IMR-90 (cell line): ENCODE results near the gene PRPS2.

Experiments
- CHD1 ChIP-seq: IDR thresholded peaks from 2 replicates; pipeline ENCODE4 v1.6.1; 2012; ENCODE audit warnings: low read depth, low read length, improper control_type of control experiment
- MAZ ChIP-seq: IDR thresholded peaks from 2 replicates; pipeline ENCODE4 v1.6.1; 2012; ENCODE audit warnings: low read depth, mild to moderate bottlenecking, low read length, improper control_type of control experiment, moderate library complexity, borderline replicate concordance
- POLR2A ChIP-seq: IDR thresholded peaks from 2 replicates; pipeline ENCODE4 v1.6.1; 2012; ENCODE audit warnings: mild to moderate bottlenecking, low read depth, low read length
- RAD21 ChIP-seq: IDR thresholded peaks from 2 replicates; pipeline ENCODE4 v1.6.1; 2012; ENCODE audit warnings: low read length, improper control_type of control experiment
- RFX5 ChIP-seq: IDR thresholded peaks from 2 replicates; pipeline ENCODE4 v1.8.0; 2012; ENCODE audit warnings: low read depth, mild to moderate bottlenecking, low read length, moderate library complexity
- TF ChIP-seq, protein P1 (sequence below): conservative IDR thresholded peaks from 2 replicates; pipeline ENCODE4 v1.5.1; 2012; ENCODE audit warnings: mild to moderate bottlenecking, low read depth, low read length, improper control_type of control experiment
- TF ChIP-seq, protein P2 (sequence below): fragments of 150-350 bp; IDR thresholded peaks from 2 replicates; pipeline ENCODE4 v1.6.1; 2017; ENCODE audit warnings: mild to moderate bottlenecking, antibody characterized with exemption, low read length, low read depth

DNA sequence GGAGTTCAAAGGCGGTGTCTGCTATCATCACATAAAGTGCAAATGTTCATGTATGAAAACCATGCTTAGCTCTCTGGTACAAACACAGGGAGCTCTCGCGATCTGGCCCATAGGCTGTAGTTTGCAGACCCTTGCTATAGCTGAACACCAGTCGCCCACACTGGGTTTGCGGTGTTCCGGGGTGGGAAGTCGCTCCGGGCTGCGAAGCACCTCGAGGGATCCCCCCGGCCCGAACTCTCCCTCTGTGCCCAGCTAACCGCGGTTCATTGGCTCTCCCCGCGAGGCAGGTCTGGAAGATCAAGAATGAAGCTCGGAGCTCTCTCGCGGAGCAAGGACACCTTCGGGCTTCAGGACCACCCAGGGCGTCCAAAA is 341 bp upstream of the PRPS2 start:
- no peak for TF ChIP-seq POLR2A
- TF ChIP-seq, protein P1, sequence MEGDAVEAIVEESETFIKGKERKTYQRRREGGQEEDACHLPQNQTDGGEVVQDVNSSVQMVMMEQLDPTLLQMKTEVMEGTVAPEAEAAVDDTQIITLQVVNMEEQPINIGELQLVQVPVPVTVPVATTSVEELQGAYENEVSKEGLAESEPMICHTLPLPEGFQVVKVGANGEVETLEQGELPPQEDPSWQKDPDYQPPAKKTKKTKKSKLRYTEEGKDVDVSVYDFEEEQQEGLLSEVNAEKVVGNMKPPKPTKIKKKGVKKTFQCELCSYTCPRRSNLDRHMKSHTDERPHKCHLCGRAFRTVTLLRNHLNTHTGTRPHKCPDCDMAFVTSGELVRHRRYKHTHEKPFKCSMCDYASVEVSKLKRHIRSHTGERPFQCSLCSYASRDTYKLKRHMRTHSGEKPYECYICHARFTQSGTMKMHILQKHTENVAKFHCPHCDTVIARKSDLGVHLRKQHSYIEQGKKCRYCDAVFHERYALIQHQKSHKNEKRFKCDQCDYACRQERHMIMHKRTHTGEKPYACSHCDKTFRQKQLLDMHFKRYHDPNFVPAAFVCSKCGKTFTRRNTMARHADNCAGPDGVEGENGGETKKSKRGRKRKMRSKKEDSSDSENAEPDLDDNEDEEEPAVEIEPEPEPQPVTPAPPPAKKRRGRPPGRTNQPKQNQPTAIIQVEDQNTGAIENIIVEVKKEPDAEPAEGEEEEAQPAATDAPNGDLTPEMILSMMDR: no peak
- TF ChIP-seq, protein P2, sequence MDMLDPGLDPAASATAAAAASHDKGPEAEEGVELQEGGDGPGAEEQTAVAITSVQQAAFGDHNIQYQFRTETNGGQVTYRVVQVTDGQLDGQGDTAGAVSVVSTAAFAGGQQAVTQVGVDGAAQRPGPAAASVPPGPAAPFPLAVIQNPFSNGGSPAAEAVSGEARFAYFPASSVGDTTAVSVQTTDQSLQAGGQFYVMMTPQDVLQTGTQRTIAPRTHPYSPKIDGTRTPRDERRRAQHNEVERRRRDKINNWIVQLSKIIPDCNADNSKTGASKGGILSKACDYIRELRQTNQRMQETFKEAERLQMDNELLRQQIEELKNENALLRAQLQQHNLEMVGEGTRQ: no peak
- TF ChIP-seq MAZ: no peak
- no peak for TF ChIP-seq CHD1
- no peak for TF ChIP-seq RFX5
- TF ChIP-seq RAD21: no peak
